ENCODE data around the gene KCTD20.

The KCTD20 gene

DNA sequence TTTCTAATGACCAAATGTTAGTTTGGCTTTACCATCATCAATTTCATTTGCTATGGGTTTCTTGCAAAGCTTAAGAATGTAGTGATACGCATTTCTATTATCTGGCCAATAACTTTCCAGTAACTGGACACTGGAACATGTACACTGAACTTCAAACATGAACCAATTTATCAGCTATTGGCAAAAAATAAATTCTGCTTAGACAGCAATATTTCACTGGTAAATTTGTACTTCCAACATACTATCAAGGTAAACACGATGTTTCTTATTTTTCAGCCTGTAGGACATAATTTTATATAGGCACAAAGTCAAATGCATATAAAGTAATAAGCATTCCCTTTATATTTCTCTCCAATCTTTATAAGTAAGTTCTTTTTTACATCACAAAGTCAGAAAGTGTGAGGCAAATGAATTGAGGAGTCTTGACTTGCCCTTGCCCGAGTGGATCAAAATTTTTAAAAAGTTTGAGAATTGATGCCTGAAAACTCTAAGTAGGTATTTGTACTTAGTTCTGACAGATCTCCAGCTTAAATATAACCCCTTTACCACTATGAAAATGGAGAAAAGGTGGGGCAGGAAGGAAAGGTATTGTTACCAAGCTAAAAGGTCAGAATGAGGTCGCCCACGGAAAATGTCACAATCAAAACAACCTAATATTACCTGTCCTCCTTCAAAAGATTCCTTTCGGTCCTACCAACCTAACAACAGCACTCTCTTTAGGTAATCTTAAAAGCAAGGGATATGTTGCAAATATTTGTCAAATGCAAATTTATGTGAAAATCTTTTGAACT, 63.1 kb downstream of the KCTD20 start:
- DNase-seq (ENCODE audit: insufficient read length, low spot score): no peak
- FAIRE-seq: peak; percentile 82

GRCh38 chr6:36506611-36507010, 63.8 kb downstream of the KCTD20 start:
- DNase-seq (ENCODE audit: insufficient read length, low spot score): no peak
- no peak for FAIRE-seq
- TF ChIP-seq SPI1 (IDR thresholded peaks at IDR 0.05; ENCODE audit: low read depth, low read length) (no peak), PAX5 (IDR thresholded peaks at IDR 0.05; ENCODE audit: insufficient read depth, low read length, severe bottlenecking) (no peak), POU2F2 (IDR thresholded peaks at IDR 0.05; ENCODE audit: low read depth, low read length) (no peak), POLR2A (IDR thresholded peaks at IDR 0.05; ENCODE audit: low read depth, low read length) (no peak), POLR2AphosphoS5 (IDR thresholded peaks at IDR 0.05; ENCODE audit: low read depth, low read length) (no peak), TAF1 (IDR thresholded peaks at IDR 0.05; ENCODE audit: low read depth, low read length) (no peak)

More for the DNA sequence above, 63.1 kb downstream of the KCTD20 start:
- TF ChIP-seq POLR2A (IDR thresholded peaks at IDR 0.05; ENCODE audit: low read depth, low read length): no peak
- no peak for TF ChIP-seq SPI1 (IDR thresholded peaks at IDR 0.05; ENCODE audit: low read depth, low read length)
- no peak for TF ChIP-seq POU2F2 (IDR thresholded peaks at IDR 0.05; ENCODE audit: low read depth, low read length)
- TF ChIP-seq PAX5 (IDR thresholded peaks at IDR 0.05; ENCODE audit: insufficient read depth, low read length, severe bottlenecking): no peak
- TF ChIP-seq POLR2AphosphoS5 (IDR thresholded peaks at IDR 0.05; ENCODE audit: low read depth, low read length): no peak
- no peak for TF ChIP-seq TAF1 (IDR thresholded peaks at IDR 0.05; ENCODE audit: low read depth, low read length)

DNA sequence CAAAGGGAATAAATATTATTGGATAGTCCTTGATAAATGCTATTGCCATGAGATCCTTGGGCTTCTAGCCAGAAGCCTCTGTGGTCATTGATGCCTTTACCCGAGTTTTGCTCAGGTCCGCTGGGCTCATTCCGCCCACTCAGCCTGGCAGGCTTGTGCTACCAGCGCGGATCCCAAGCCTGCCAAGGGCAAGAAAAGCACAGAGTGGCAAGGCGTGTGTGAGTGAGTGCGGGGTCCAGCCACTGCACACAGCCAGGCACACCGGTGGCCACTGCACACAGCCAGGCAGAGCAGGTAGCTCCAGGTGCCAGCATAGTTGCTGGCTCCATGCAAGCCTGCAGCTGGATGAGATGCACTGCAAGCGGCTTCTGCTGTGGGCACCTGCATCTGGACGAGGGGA, 65.7 kb downstream of the KCTD20 start:
- FAIRE-seq (no peak), DNase-seq (ENCODE audit: insufficient read length, low spot score) (no peak)
- TF ChIP-seq POU2F2 (IDR thresholded peaks at IDR 0.05; ENCODE audit: low read depth, low read length): no peak
- TF ChIP-seq PAX5 (IDR thresholded peaks at IDR 0.05; ENCODE audit: insufficient read depth, low read length, severe bottlenecking): no peak
- TF ChIP-seq SPI1 (IDR thresholded peaks at IDR 0.05; ENCODE audit: low read depth, low read length): no peak
- TF ChIP-seq POLR2A (IDR thresholded peaks at IDR 0.05; ENCODE audit: low read depth, low read length): no peak
- no peak for TF ChIP-seq POLR2AphosphoS5 (IDR thresholded peaks at IDR 0.05; ENCODE audit: low read depth, low read length)
- TF ChIP-seq TAF1 (IDR thresholded peaks at IDR 0.05; ENCODE audit: low read depth, low read length): no peak

DNA sequence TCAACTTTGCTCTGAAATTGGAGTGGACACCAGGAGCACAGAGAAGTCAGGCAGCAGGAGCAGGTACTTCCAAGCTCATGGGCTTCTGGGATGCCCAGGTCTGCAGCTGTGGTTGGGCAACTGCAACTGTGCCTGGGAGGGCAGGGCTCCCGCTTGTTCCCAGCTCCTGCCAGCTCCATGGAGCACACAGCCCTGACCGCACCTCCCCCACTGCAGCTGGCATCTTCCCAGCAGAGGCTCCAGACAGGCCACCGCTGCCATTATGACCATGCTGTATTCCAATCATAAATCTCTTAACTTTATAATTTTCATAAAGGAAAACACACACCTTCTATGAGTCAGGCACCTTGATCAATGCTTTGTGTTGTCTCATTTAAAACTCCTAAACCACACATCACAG, 67.6 kb downstream of the KCTD20 start:
- TF ChIP-seq POU2F2 (IDR thresholded peaks at IDR 0.05; ENCODE audit: low read depth, low read length) (no peak), PAX5 (IDR thresholded peaks at IDR 0.05; ENCODE audit: insufficient read depth, low read length, severe bottlenecking) (no peak), SPI1 (IDR thresholded peaks at IDR 0.05; ENCODE audit: low read depth, low read length) (no peak), POLR2A (IDR thresholded peaks at IDR 0.05; ENCODE audit: low read depth, low read length) (no peak), TAF1 (IDR thresholded peaks at IDR 0.05; ENCODE audit: low read depth, low read length) (no peak), POLR2AphosphoS5 (IDR thresholded peaks at IDR 0.05; ENCODE audit: low read depth, low read length) (no peak)
- DNase-seq (ENCODE audit: insufficient read length, low spot score) (no peak), FAIRE-seq (no peak)

GRCh38 chr6:36514554-36515456, 72.0 kb downstream of the KCTD20 start:
- FAIRE-seq (no peak), DNase-seq (ENCODE audit: insufficient read length, low spot score) (no peak)
- TF ChIP-seq POLR2A (IDR thresholded peaks at IDR 0.05; ENCODE audit: low read depth, low read length) (no peak), POU2F2 (IDR thresholded peaks at IDR 0.05; ENCODE audit: low read depth, low read length) (no peak), TAF1 (IDR thresholded peaks at IDR 0.05; ENCODE audit: low read depth, low read length) (no peak), PAX5 (IDR thresholded peaks at IDR 0.05; ENCODE audit: insufficient read depth, low read length, severe bottlenecking) (no peak), SPI1 (IDR thresholded peaks at IDR 0.05; ENCODE audit: low read depth, low read length) (no peak), POLR2AphosphoS5 (IDR thresholded peaks at IDR 0.05; ENCODE audit: low read depth, low read length) (no peak)

GRCh38 chr6:36515844-36516243, 73.0 kb downstream of the KCTD20 start:
- DNase-seq (ENCODE audit: insufficient read length, low spot score) (no peak), FAIRE-seq (no peak)
- TF ChIP-seq PAX5 (IDR thresholded peaks at IDR 0.05; ENCODE audit: insufficient read depth, low read length, severe bottlenecking): no peak
- no peak for TF ChIP-seq POLR2AphosphoS5 (IDR thresholded peaks at IDR 0.05; ENCODE audit: low read depth, low read length)
- no peak for TF ChIP-seq POLR2A (IDR thresholded peaks at IDR 0.05; ENCODE audit: low read depth, low read length)
- TF ChIP-seq SPI1 (IDR thresholded peaks at IDR 0.05; ENCODE audit: low read depth, low read length): no peak
- TF ChIP-seq POU2F2 (IDR thresholded peaks at IDR 0.05; ENCODE audit: low read depth, low read length): no peak
- no peak for TF ChIP-seq TAF1 (IDR thresholded peaks at IDR 0.05; ENCODE audit: low read depth, low read length)

DNA sequence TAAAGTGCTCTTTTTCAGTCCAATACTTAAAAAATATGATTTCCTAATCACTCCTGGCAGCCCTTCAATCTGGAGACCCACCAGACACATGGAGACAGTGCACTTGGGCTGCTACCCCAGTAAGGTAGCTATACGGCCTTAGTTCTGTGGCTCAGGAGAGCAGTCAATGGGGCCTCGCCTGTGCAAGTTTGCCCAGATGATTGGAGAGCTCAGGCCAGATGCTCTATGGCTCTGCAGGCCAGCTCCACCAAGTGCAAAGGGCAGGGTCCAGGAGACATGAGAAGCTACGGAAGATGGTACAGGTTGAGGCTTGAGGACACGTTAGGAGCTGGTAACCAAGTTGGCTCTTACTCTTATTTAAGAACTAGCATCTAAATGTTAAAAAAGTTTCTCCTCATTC, 73.8 kb downstream of the KCTD20 start:
- DNase-seq (ENCODE audit: insufficient read length, low spot score) (no peak), FAIRE-seq (no peak)
- TF ChIP-seq POLR2A (IDR thresholded peaks at IDR 0.05; ENCODE audit: low read depth, low read length) (no peak), POU2F2 (IDR thresholded peaks at IDR 0.05; ENCODE audit: low read depth, low read length) (no peak), PAX5 (IDR thresholded peaks at IDR 0.05; ENCODE audit: insufficient read depth, low read length, severe bottlenecking) (no peak), TAF1 (IDR thresholded peaks at IDR 0.05; ENCODE audit: low read depth, low read length) (no peak), SPI1 (IDR thresholded peaks at IDR 0.05; ENCODE audit: low read depth, low read length) (no peak), POLR2AphosphoS5 (IDR thresholded peaks at IDR 0.05; ENCODE audit: low read depth, low read length) (no peak)

- TF ChIP-seq PAX5 (IDR thresholded peaks at IDR 0.05; ENCODE audit: insufficient read depth, low read length, severe bottlenecking): no peak
- no peak for TF ChIP-seq TAF1 (IDR thresholded peaks at IDR 0.05; ENCODE audit: low read depth, low read length)
- TF ChIP-seq SPI1 (IDR thresholded peaks at IDR 0.05; ENCODE audit: low read depth, low read length): no peak
- TF ChIP-seq POLR2AphosphoS5 (IDR thresholded peaks at IDR 0.05; ENCODE audit: low read depth, low read length): no peak
- no peak for TF ChIP-seq POLR2A (IDR thresholded peaks at IDR 0.05; ENCODE audit: low read depth, low read length)
- no peak for TF ChIP-seq POU2F2 (IDR thresholded peaks at IDR 0.05; ENCODE audit: low read depth, low read length)
- FAIRE-seq (no peak), DNase-seq (ENCODE audit: insufficient read length, low spot score) (no peak)
Measured at GRCh38 chr6:36516988-36517387, 74.2 kb downstream of the KCTD20 start.

DNA sequence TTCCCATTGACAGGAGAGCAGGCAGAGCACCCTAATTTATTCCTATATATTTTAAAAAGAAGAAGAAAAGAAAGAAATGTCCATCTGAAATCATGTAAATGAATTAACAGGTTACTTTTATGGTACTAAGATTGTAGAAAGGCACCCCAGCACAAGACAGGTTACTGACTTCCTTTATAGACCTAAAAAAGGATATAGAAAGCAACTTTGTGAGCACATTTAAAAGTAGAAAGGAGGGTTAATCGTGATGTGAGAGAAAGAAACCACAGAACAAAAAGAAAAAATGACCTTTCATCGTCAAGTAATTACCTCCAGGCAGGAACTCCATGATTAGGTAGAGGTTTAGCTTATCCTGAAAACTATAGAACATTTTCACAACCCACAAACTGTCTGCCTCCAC, 74.6 kb downstream of the KCTD20 start:
- DNase-seq (ENCODE audit: insufficient read length, low spot score): no peak
- TF ChIP-seq POLR2A (IDR thresholded peaks at IDR 0.05; ENCODE audit: low read depth, low read length) (no peak), SPI1 (IDR thresholded peaks at IDR 0.05; ENCODE audit: low read depth, low read length) (no peak), POU2F2 (IDR thresholded peaks at IDR 0.05; ENCODE audit: low read depth, low read length) (no peak), PAX5 (IDR thresholded peaks at IDR 0.05; ENCODE audit: insufficient read depth, low read length, severe bottlenecking) (no peak), TAF1 (IDR thresholded peaks at IDR 0.05; ENCODE audit: low read depth, low read length) (no peak), POLR2AphosphoS5 (IDR thresholded peaks at IDR 0.05; ENCODE audit: low read depth, low read length) (no peak)
- FAIRE-seq: no peak
